ENCODE data around the gene ROBO1. TPM values are rescaled to one million over a fixed set of nuclear protein-coding genes. Genes with fewer than 3 reads are reported as not detected.

ROBO1 gene
- total RNA-seq, 1 donor from 2014 or later = 71.7 TPM

DNA sequence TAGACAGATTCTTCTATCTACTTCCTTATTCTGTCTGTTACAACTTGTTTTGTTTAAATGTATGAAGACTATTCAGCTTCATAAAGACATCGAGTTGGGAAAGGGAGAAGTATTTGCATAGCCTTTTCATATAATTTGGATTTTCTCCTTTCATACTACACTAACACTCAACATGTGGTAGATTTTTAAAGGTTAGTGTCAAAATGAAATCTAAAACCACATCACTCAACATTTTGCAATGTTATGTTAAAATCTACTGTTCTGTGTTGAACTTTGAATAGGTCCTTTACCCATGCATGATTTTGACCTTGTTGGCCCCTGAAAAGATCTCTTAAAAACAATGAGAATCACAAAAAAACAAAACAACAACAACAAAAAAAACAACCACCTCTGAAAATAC lies 860.9 kb downstream of the ROBO1 start:
- H3K27ac ChIP-seq (ENCODE audit: low read depth, low read length) = no peak overlapping the region
- H3K9ac ChIP-seq (ENCODE audit: low read length) = no peak overlapping the region
- no peak for DNase-seq (ENCODE audit: low read depth)
- no peaks in the 10 kb centered on the region for H3K27me3 ChIP-seq (ENCODE audit: insufficient read depth, low read length)
- Mint-ChIP-seq H3K27me3 (ENCODE audit: low read depth, unreplicated experiment) (no peaks in the 10 kb centered on the region), H3K27ac (ENCODE audit: unreplicated experiment) (no peak overlapping the region), H3K4me1 (ENCODE audit: low read depth, unreplicated experiment) (peaks cover 3% of the 10 kb centered on the region), H3K36me3 (ENCODE audit: low read depth, unreplicated experiment) (no peaks in the 10 kb centered on the region), H3K9me3 (ENCODE audit: unreplicated experiment) (no peaks in the 10 kb centered on the region), H3K4me3 (ENCODE audit: unreplicated experiment) (no peak overlapping the region)
- H3K79me2 ChIP-seq (ENCODE audit: insufficient read depth, low read length) = no peaks in the 10 kb centered on the region
- H3K36me3 ChIP-seq (ENCODE audit: insufficient read depth, low read length) = no peaks in the 10 kb centered on the region
- no peaks in the 10 kb centered on the region for H3K9me3 ChIP-seq (ENCODE audit: insufficient read depth, low read depth, low read length)
- peaks cover 3% of the 10 kb centered on the region for H4K20me1 ChIP-seq (ENCODE audit: insufficient read depth, low read length)
- FAIRE-seq = no peak
- no peaks in the 10 kb centered on the region for H3K4me1 ChIP-seq (ENCODE audit: insufficient read depth, low read length)
- no peak overlapping the region for H3K4me2 ChIP-seq (ENCODE audit: low read length)
- H3K4me3 ChIP-seq (ENCODE audit: insufficient read depth, low read depth, low read length) = no peak overlapping the region
- no peak overlapping the region for H2AFZ ChIP-seq (ENCODE audit: low read depth, low read length)
- TF ChIP-seq, protein P1, sequence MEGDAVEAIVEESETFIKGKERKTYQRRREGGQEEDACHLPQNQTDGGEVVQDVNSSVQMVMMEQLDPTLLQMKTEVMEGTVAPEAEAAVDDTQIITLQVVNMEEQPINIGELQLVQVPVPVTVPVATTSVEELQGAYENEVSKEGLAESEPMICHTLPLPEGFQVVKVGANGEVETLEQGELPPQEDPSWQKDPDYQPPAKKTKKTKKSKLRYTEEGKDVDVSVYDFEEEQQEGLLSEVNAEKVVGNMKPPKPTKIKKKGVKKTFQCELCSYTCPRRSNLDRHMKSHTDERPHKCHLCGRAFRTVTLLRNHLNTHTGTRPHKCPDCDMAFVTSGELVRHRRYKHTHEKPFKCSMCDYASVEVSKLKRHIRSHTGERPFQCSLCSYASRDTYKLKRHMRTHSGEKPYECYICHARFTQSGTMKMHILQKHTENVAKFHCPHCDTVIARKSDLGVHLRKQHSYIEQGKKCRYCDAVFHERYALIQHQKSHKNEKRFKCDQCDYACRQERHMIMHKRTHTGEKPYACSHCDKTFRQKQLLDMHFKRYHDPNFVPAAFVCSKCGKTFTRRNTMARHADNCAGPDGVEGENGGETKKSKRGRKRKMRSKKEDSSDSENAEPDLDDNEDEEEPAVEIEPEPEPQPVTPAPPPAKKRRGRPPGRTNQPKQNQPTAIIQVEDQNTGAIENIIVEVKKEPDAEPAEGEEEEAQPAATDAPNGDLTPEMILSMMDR (IDR thresholded peaks at IDR 0.05; ENCODE audit: insufficient read depth, low read depth, low read length) = no peak
- no peak for TF ChIP-seq EZH2 (IDR thresholded peaks at IDR 0.05; ENCODE audit: insufficient read depth, low read length)

DNA sequence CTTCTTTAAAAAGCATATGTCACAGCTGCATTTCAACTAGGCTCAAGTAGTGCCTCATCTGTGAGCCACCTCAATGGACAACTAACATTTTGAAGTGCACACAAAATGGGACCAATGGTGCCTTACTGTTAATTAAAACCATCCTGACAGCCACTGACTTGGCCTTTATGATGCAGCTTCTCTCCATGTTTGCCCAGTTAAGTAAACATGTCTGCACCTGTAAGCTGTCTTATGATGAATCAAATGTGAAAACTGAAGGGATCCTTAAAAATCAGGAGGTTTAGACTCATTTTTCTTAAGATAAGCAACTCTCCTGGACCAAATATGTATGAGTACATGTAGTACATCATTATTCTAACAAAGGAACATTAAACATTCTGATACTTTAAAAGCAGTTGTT lies 861.6 kb downstream of the ROBO1 start:
- no peaks in the 10 kb centered on the region for H3K36me3 Mint-ChIP-seq (ENCODE audit: low read depth, unreplicated experiment)
- H2AFZ ChIP-seq (ENCODE audit: low read depth, low read length) = no peak overlapping the region
- DNase-seq (ENCODE audit: low read depth) (no peak), FAIRE-seq (no peak)
- no peaks in the 10 kb centered on the region for H3K27me3 ChIP-seq (ENCODE audit: insufficient read depth, low read length)
- no peaks in the 10 kb centered on the region for H3K4me1 ChIP-seq (ENCODE audit: insufficient read depth, low read length)
- no peak overlapping the region for H3K27ac Mint-ChIP-seq (ENCODE audit: unreplicated experiment)
- no peak overlapping the region for H3K4me3 ChIP-seq (ENCODE audit: insufficient read depth, low read depth, low read length)
- H3K9ac ChIP-seq (ENCODE audit: low read length) = no peak overlapping the region
- H3K9me3 Mint-ChIP-seq (ENCODE audit: unreplicated experiment) = no peaks in the 10 kb centered on the region
- no peak overlapping the region for H3K27ac ChIP-seq (ENCODE audit: low read depth, low read length)
- H3K79me2 ChIP-seq (ENCODE audit: insufficient read depth, low read length) = no peaks in the 10 kb centered on the region
- H3K4me1 Mint-ChIP-seq (ENCODE audit: low read depth, unreplicated experiment) = peaks cover 3% of the 10 kb centered on the region
- H4K20me1 ChIP-seq (ENCODE audit: insufficient read depth, low read length) = peaks cover 3% of the 10 kb centered on the region
- H3K9me3 ChIP-seq (ENCODE audit: insufficient read depth, low read depth, low read length) = no peaks in the 10 kb centered on the region
- no peaks in the 10 kb centered on the region for H3K36me3 ChIP-seq (ENCODE audit: insufficient read depth, low read length)
- TF ChIP-seq, protein P1 (IDR thresholded peaks at IDR 0.05; ENCODE audit: insufficient read depth, low read depth, low read length) = no peak
- TF ChIP-seq EZH2 (IDR thresholded peaks at IDR 0.05; ENCODE audit: insufficient read depth, low read length) = no peak
- no peak overlapping the region for H3K4me3 Mint-ChIP-seq (ENCODE audit: unreplicated experiment)
- no peaks in the 10 kb centered on the region for H3K27me3 Mint-ChIP-seq (ENCODE audit: low read depth, unreplicated experiment)
- H3K4me2 ChIP-seq (ENCODE audit: low read length) = no peak overlapping the region

DNA sequence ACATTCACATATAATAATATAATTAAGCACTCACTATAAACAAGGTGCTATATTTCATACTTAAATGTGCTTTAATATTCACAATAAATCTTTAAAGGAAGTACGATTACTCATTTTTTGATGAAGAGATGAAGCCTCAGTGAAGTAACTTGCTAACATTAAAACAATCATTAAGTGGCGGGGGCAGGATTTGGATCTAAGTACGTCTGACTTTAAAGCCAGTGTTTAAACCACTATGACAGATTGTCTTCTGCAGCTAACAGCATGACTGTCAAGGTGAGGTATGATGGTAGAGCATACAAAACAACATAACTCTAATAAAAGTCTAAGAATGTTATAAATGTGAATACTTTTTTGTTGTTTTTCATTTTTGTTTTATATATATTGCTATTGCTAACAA lies 862.1 kb downstream of the ROBO1 start:
- Histone ChIP-seq H3K79me2 (ENCODE audit: insufficient read depth, low read length) (no peaks in the 10 kb centered on the region), H3K9ac (ENCODE audit: low read length) (no peak overlapping the region), H3K4me2 (ENCODE audit: low read length) (no peak overlapping the region), H3K36me3 (ENCODE audit: insufficient read depth, low read length) (no peaks in the 10 kb centered on the region), H3K27me3 (ENCODE audit: insufficient read depth, low read length) (no peaks in the 10 kb centered on the region), H3K27ac (ENCODE audit: low read depth, low read length) (no peak overlapping the region), H3K9me3 (ENCODE audit: insufficient read depth, low read depth, low read length) (no peaks in the 10 kb centered on the region), H3K4me1 (ENCODE audit: insufficient read depth, low read length) (no peaks in the 10 kb centered on the region), H4K20me1 (ENCODE audit: insufficient read depth, low read length) (peaks cover 3% of the 10 kb centered on the region), H3K4me3 (ENCODE audit: insufficient read depth, low read depth, low read length) (no peak overlapping the region), H2AFZ (ENCODE audit: low read depth, low read length) (no peak overlapping the region)
- no peak overlapping the region for H3K4me3 Mint-ChIP-seq (ENCODE audit: unreplicated experiment)
- FAIRE-seq (no peak), DNase-seq (ENCODE audit: low read depth) (no peak)
- no peaks in the 10 kb centered on the region for H3K36me3 Mint-ChIP-seq (ENCODE audit: low read depth, unreplicated experiment)
- TF ChIP-seq, protein P1 (IDR thresholded peaks at IDR 0.05; ENCODE audit: insufficient read depth, low read depth, low read length) = no peak
- H3K27me3 Mint-ChIP-seq (ENCODE audit: low read depth, unreplicated experiment) = no peaks in the 10 kb centered on the region
- no peak overlapping the region for H3K27ac Mint-ChIP-seq (ENCODE audit: unreplicated experiment)
- H3K4me1 Mint-ChIP-seq (ENCODE audit: low read depth, unreplicated experiment) = peaks cover 8% of the 10 kb centered on the region
- H3K9me3 Mint-ChIP-seq (ENCODE audit: unreplicated experiment) = no peaks in the 10 kb centered on the region
